MM.1S (cell line): ENCODE data around the gene ALG9.

Experiments used
- DNase-seq: peaks from one replicate; pipeline ENCODE4 v3.0.0-alpha.2; 2015
- H2AFZ ChIP-seq: fragments of 300-600 bp; sonication (generic); 2 replicates; pipeline ENCODE4 v1.6.0; 2016; ENCODE audit warnings: antibody characterized with exemption, low read length
- H3F3A ChIP-seq: fragments of 300-600 bp; sonication (generic); 2 replicates; pipeline ENCODE4 v1.6.1; 2016; ENCODE audit warnings: mild to moderate bottlenecking, antibody characterized with exemption, low read length, moderate library complexity, mixed read lengths; ENCODE audit not compliant: insufficient read depth
- H3K27ac ChIP-seq: fragments of 300-600 bp; sonication (generic); 2 replicates; pipeline ENCODE4 v1.5.1; 2016; ENCODE audit warnings: mild to moderate bottlenecking, low read length
- H3K27me3 ChIP-seq: fragments of 300-600 bp; sonication (generic); replicated peaks from 2 replicates; pipeline ENCODE4 v1.6.0; 2016; ENCODE audit warnings: low read length; ENCODE audit not compliant: insufficient read depth
- H3K36me3 ChIP-seq: fragments of 300-600 bp; sonication (generic); replicated peaks from 2 replicates; pipeline ENCODE4 v1.6.1; 2016; ENCODE audit warnings: mild to moderate bottlenecking, low read length, mixed read lengths; ENCODE audit not compliant: insufficient read depth
- H3K4me1 ChIP-seq: fragments of 300-600 bp; sonication (generic); 2 replicates; pipeline ENCODE4 v1.6.1; 2016; ENCODE audit warnings: low read length, mixed read lengths
- H3K4me2 ChIP-seq: fragments of 300-600 bp; sonication (generic); 2 replicates; pipeline ENCODE4 v1.6.0; 2016; ENCODE audit warnings: low read depth, low read length
- H3K4me3 ChIP-seq: fragments of 300-600 bp; sonication (generic); 2 replicates; pipeline ENCODE4 v1.5.1; 2016; ENCODE audit warnings: low read length, mixed read lengths
- H3K79me2 ChIP-seq: fragments of 300-600 bp; sonication (generic); 2 replicates; pipeline ENCODE4 v1.6.1; 2016; ENCODE audit warnings: mixed run types, low read length, mixed read lengths
- H3K9ac ChIP-seq: fragments of 300-600 bp; sonication (generic); 2 replicates; pipeline ENCODE4 v1.6.1; 2016; ENCODE audit warnings: low read length, mixed read lengths
- H3K9me2 ChIP-seq: fragments of 300-600 bp; sonication (generic); replicated peaks from 2 replicates; pipeline ENCODE4 v1.6.1; 2016; ENCODE audit warnings: mild to moderate bottlenecking, low read length, mixed read lengths; ENCODE audit not compliant: insufficient read depth
- H3K9me3 ChIP-seq: fragments of 300-600 bp; sonication (generic); replicated peaks from 2 replicates; pipeline ENCODE4 v1.6.1; 2016; ENCODE audit warnings: mild to moderate bottlenecking, low read length, mixed read lengths; ENCODE audit not compliant: insufficient read depth
- H4K20me1 ChIP-seq: fragments of 300-600 bp; sonication (generic); 2 replicates; pipeline ENCODE4 v1.6.1; 2016; ENCODE audit warnings: mild to moderate bottlenecking, low read length, moderate library complexity, mixed read lengths; ENCODE audit not compliant: insufficient read depth
- EZH2 ChIP-seq: fragments of 300-600 bp; sonication (generic); optimal IDR thresholded peaks from 2 replicates; pipeline ENCODE3; 2017; ENCODE audit warnings: low read depth, mild to moderate bottlenecking, antibody characterized with exemption, low read length, mixed read lengths
- EZH2phosphoT487 ChIP-seq: fragments of 300-600 bp; sonication (generic); IDR thresholded peaks from 2 replicates; pipeline ENCODE4 v1.6.1; 2018; ENCODE audit warnings: antibody characterized with exemption, low read length
- TF ChIP-seq, protein P1 (sequence below): fragments of 300-600 bp; sonication (generic); IDR thresholded peaks from 2 replicates; pipeline ENCODE4 v1.5.1; 2016; ENCODE audit warnings: antibody characterized with exemption, low read length, mixed read lengths

The ALG9 gene

DNA sequence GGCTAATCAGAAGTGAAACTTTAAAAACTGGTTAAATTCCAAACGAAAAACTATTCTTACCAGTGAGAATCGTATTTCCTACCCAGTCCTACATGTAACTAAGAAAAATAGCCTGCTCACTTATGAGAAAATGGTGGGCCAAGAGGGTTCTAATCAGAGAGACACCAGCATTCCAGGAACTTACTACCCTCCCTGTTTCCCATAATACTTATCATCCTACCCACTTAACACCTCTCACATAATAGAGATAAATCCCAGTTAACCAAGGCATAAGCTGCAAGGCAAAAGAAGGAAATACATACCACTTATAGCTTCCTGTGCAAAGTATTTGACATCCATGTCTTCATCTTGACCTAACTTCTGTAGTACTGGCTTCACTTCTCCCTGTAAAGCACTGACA, 129.6 kb downstream of the ALG9 start:
- Histone ChIP-seq H3K4me3 (no peak overlapping the region), H3K27ac (no peak overlapping the region), H3K9ac (no peak overlapping the region), H3F3A (no peaks in the 10 kb centered on the region), H4K20me1 (no peaks in the 10 kb centered on the region), H3K36me3 (no peaks in the 10 kb centered on the region; the same call in 1 of the 2 replicates), H3K9me3 (no peaks in the 10 kb centered on the region), H2AFZ (no peak overlapping the region), H3K4me1 (no peaks in the 10 kb centered on the region), H3K4me2 (no peak overlapping the region), H3K79me2 (no peaks in the 10 kb centered on the region), H3K27me3 (no peaks in the 10 kb centered on the region), H3K9me2 (no peaks in the 10 kb centered on the region)
- TF ChIP-seq EZH2phosphoT487 (no peak), EZH2 (no peak)
- TF ChIP-seq, protein P1, sequence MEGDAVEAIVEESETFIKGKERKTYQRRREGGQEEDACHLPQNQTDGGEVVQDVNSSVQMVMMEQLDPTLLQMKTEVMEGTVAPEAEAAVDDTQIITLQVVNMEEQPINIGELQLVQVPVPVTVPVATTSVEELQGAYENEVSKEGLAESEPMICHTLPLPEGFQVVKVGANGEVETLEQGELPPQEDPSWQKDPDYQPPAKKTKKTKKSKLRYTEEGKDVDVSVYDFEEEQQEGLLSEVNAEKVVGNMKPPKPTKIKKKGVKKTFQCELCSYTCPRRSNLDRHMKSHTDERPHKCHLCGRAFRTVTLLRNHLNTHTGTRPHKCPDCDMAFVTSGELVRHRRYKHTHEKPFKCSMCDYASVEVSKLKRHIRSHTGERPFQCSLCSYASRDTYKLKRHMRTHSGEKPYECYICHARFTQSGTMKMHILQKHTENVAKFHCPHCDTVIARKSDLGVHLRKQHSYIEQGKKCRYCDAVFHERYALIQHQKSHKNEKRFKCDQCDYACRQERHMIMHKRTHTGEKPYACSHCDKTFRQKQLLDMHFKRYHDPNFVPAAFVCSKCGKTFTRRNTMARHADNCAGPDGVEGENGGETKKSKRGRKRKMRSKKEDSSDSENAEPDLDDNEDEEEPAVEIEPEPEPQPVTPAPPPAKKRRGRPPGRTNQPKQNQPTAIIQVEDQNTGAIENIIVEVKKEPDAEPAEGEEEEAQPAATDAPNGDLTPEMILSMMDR, result no peak
- DNase-seq, result no peak

DNA sequence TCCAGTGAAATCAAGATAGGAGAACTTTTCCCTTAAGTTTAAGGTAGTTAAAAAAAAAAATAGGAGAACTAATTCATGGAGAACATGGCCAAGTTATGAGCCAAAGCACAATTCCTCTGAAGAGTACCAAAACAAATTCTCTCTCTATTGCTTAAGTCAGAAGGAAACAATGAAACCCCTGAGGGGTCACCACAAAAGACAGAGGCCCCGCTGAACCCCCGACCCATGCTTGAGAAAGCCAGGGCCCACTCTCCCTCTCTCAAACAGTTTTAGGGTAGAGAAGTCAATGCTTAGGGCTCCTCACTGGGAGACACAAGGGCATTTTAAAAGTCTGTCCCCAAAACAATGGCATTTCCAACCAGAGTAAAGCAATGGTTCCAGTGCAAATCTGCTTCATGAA, 132.1 kb downstream of the ALG9 start:
- no peaks in the 10 kb centered on the region for H3F3A ChIP-seq
- no peak overlapping the region for H3K9ac ChIP-seq
- H3K27ac ChIP-seq, result no peak overlapping the region
- TF ChIP-seq EZH2, result no peak
- no peak for TF ChIP-seq EZH2phosphoT487
- TF ChIP-seq, protein P1, result no peak
- H3K4me1 ChIP-seq, result no peaks in the 10 kb centered on the region
- no peaks in the 10 kb centered on the region; the same call in 1 of the 2 replicates for H3K36me3 ChIP-seq
- no peak overlapping the region for H3K4me2 ChIP-seq
- no peaks in the 10 kb centered on the region for H3K9me2 ChIP-seq
- no peak overlapping the region for H3K4me3 ChIP-seq
- no peaks in the 10 kb centered on the region for H3K27me3 ChIP-seq
- no peaks in the 10 kb centered on the region for H4K20me1 ChIP-seq
- no peaks in the 10 kb centered on the region for H3K9me3 ChIP-seq
- no peaks in the 10 kb centered on the region for H3K79me2 ChIP-seq
- no peak for DNase-seq
- no peak overlapping the region for H2AFZ ChIP-seq

DNA sequence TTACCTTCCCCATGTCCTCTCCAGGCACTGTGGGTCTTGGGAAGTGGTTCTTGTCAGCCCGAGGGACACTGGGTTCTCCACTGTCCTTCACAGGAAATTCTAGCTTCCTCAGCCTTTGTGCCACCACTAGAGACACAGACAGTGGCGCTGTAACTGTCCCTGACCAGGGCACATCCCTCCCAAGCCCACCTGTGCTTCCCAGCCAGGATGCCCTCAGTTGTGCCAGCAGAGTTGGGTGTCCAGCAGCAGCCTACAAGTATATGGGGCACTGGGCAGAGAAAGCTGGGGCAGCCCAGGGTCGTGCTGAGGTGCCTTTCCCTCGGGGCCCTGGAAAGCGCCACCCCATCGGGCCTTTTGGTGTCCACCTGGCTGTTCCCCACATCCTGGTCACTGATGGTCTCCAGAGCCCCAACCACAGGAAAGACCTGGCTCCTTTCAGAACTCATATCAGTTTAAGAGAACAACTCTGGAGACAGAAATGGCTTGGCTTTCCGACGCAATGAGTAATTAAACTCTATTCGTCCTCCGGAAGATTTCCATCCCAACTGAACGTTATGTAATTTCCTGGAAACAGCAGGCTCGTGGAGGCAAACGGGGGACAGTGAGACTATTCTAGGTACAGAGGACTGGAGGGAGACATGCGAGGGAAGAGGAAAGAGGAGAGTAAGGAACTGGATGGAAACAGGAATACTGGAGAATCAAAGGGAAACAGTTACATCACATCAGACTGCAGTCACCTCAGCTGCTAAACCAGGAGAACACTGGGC, 133.8 kb downstream of the ALG9 start:
- TF ChIP-seq EZH2 (no peak), EZH2phosphoT487 (no peak)
- TF ChIP-seq, protein P1, result no peak
- H2AFZ ChIP-seq, result no peak overlapping the region
- no peaks in the 10 kb centered on the region for H3K79me2 ChIP-seq
- no peak overlapping the region for H3K4me2 ChIP-seq
- no peaks in the 10 kb centered on the region; the same call in 1 of the 2 replicates for H3K36me3 ChIP-seq
- H3K4me3 ChIP-seq, result no peak overlapping the region
- H3K9ac ChIP-seq, result no peak overlapping the region
- no peaks in the 10 kb centered on the region for H3F3A ChIP-seq
- no peaks in the 10 kb centered on the region for H3K9me3 ChIP-seq
- DNase-seq, result no peak
- H3K9me2 ChIP-seq, result no peaks in the 10 kb centered on the region
- H3K4me1 ChIP-seq, result no peaks in the 10 kb centered on the region
- H3K27ac ChIP-seq, result no peak overlapping the region
- H3K27me3 ChIP-seq, result no peaks in the 10 kb centered on the region
- H4K20me1 ChIP-seq, result no peaks in the 10 kb centered on the region
